HG03521 (cell line): ENCODE data around the gene SAXO2.
"Not testable (repeated sequence)": the region's sequence is repeated elsewhere in the genome, so short reads cannot be mapped to it uniquely, and the experiment has no call there.

Source experiments
- ATAC-seq: cut with Tn5 transposase; IDR thresholded peaks from one replicate; pipeline ENCODE4 v1.9.1; 2021; ENCODE audit warnings: mild to moderate bottlenecking, moderate library complexity; ENCODE audit not compliant: unreplicated experiment

The SAXO2 gene

GRCh38 chr15:82262422-82263026 is at the start of gene SAXO2, which contains the start of gene EFL1:
SAXO2 (plus strand) TSS chr15:82262818; CDS start chr15:82262880, 62 bp downstream.
EFL1 (minus strand) TSS chr15:82262734; CDS start chr15:82261778, 956 bp downstream.
- ATAC-seq = peak; percentile 95

- not testable (repeated sequence) for ATAC-seq
These were observed 46.5 kb upstream of the SAXO2 start for GRCh38 chr15:82216092-82216491.

- ATAC-seq = not testable (repeated sequence)
These were observed 41.1 kb upstream of the SAXO2 start for GRCh38 chr15:82221535-82221934.

DNA sequence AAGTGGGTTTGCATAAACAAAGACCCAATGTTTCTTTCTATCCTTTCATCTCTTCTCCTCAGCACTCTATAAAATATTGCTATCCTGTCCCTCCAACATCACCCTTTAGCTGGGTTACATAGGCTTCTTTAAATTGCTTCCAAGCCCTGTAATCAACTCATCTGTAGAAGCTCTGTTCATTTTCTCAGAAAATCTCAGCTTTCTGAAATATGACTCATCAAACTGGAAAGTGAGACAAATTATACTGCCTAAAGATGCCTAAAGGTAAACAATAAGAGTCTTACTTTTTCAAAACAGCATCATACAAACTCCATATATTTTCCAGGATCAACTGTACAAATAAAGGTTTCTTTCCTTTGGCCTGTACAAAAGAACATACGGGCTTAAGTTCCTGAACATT is 33.9 kb upstream of the SAXO2 start:
- ATAC-seq = no peak

GRCh38 chr15:82231233-82231632 is 31.4 kb upstream of the SAXO2 start:
- no peak for ATAC-seq

DNA sequence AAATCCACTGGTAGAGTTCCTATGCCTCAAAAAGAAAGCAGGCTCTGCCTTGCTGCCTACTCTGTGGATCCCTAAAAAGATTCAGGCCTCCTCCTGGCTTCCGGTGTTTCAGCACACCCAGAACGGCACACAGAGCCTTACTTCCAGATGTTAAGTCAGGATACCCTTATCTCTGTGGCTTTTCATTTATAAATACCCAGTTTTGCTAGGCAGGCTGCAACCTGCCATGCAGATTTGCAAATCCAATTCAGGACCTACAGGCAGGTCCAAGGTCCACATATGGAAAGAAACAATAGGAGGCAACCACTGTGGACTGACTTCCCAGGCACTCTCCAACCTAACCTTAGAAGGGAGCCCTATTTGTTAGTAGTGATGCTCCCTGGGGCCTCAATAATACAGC is 30.8 kb upstream of the SAXO2 start:
- no peak for ATAC-seq

GRCh38 chr15:82237944-82238534 is 24.6 kb upstream of the SAXO2 start:
- ATAC-seq = not testable (repeated sequence)

- no peak for ATAC-seq
These were observed 22.8 kb upstream of the SAXO2 start for GRCh38 chr15:82239685-82240391.

- ATAC-seq = not testable (repeated sequence)
These were observed 20.6 kb upstream of the SAXO2 start for GRCh38 chr15:82241836-82242499.

- ATAC-seq = not testable (repeated sequence)
These were observed 19.0 kb upstream of the SAXO2 start for GRCh38 chr15:82243644-82244043.

GRCh38 chr15:82245956-82246355 is 16.7 kb upstream of the SAXO2 start:
- not testable (repeated sequence) for ATAC-seq

DNA sequence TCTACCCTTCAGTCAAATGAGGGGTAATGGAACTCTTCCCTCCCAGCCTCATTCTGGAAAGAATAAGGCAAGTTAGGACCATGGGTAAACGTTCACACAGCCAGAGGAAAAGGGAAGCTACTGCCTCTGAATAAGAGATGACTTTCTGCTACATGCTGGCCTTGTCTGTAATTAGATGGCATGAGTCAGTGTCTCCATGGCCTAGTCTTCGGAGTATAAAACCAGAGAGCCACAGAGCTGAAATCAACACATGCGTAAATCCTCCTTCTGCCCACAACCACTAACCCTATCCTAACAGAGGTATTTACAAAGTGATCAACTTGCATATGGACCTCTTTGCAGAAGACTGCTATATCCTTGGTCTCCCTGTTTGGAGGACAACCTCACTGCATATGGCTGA is 14.4 kb upstream of the SAXO2 start:
- not testable (repeated sequence) for ATAC-seq

DNA sequence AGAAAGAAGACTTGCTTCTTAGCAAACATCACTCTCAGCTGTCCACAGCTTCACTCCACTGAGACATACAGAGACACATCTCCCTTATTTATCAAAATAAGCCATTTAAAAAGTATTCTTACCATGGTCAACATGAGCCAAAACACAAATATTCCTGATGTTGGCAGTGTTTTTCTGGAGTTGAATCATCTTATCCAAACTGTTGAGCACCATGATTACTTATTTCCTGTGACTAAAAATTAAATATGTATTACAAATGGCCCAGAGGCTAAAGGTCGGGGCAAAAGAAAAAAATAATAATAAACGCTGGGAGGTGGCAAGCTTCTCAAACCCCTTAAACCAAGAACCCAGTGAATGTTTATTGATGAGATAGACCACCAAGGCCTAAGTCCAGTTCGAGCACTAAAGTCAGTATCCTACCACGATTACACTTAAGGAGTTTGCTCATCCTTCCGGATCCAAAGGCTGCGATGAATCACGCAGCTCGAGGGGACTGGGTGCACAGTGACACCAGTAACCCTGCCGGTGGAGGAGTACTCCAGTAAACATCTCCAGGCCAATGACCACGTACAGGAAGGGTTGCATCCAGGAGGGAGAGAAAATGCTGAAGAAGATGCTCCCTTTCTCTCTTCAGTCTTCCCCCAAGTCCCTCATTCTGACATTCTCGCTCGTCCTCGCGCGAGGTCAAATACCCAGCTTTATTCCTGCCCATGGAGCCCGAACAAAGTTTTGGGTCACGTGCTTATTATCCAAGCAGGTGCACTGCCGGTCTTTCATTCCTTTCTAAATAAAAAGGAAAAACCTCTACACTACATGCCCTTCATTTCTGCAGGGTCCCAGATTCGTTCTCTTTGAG is 824 bp upstream of the SAXO2 start:
- peak; percentile 12 for ATAC-seq

DNA sequence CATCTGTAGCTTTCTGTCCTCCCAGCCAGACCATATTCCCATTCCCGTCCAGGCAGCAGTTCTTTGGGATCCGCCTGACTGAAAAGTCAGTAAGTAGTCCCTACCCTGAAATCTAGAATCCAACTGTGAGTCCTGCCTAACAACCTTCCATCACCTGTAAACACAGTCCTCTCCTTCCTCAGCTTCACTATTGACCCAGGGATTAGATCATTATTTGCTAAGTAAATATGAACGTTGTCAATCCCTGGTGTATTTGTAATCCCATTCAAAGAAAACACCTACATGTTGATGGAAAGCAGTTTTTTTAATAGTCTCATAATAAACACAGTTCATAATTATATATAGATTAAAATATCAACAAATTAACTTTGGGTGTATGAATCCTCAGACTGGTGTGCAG is 732 bp downstream of the SAXO2 start:
- ATAC-seq = no peak

DNA sequence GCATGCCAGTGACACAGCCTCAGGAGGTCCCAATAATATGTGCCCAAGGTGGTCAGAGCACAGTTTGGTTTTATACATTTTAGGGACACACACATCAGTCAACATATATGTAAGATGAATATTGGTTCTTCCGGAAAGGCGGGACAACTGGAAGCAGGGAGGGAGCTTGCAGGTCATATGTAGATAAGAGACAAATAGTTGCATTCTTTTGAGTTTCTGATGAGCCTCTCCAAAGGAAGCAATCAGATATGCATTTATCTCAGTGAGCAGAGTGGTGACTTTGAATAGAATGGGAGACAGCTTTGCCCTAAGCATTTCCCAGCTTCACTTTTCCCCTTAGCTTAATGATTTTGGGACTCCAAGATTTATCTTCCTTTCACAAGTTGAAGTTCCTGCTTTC is 4.5 kb downstream of the SAXO2 start:
- not testable (repeated sequence) for ATAC-seq

- ATAC-seq = not testable (repeated sequence)
These were observed 5.8 kb downstream of the SAXO2 start for GRCh38 chr15:82268454-82268853.

DNA sequence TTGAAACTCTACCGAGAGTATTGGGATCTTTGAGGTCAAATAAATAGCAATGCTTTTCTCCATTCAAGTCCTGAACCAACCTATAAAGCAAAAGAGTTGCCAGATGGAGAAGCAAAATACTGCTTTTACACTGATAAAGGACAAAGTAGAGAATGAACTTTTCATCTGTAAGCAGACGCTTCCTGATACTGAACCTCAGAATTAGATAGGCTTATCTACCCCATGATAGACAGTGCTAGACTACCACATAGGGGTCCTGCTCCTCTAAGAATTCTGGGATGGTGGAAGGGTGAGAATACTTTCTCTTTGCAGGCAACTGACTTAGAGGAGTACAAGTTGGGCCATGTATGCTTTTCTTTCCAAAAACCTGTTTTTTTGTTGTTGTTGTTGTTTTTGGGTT is 9.5 kb downstream of the SAXO2 start:
- ATAC-seq = no peak

- no peak for ATAC-seq
These were observed 12.8 kb downstream of the SAXO2 start for GRCh38 chr15:82275410-82275809.

DNA sequence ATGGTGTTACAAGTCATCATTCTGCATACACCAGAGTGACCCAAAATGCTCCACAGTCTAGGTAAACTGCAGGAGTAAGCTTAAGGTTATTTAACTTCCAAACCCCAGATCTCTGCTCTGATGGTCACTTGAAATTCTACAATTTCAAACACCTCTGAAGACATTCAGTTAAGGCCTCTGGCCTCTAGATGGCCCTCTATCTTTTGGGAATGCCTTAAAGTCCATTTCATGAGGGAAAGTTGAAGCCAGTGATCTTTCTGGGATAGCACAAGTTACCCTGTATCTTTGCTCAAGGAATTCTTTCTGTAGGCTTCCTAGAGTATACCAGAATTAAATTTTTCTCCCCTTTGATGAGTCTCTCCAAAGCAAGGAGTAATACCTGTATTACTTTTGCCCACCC is 18.7 kb downstream of the SAXO2 start:
- ATAC-seq = not testable (repeated sequence)

DNA sequence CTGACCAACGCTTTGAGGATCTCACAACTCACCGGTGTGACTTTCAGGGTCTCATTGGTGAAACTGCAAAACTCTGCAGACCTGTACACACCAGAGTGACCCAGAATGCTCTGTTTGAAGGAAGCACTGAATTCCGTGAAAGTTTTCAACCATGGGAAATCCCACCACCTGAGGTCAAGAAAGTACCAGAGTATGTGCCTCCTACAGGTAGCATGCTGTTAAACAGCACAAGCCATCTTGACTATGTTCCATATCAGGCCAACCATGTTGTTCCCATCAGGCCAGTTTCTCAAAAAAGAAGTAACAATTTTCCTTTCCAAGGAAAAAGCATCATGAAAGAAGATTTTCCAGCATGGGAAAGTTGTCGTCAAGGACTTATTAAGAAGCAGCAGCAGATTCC is 19.8 kb downstream of the SAXO2 start:
- not testable (repeated sequence) for ATAC-seq

GRCh38 chr15:82284381-82284780 is 21.8 kb downstream of the SAXO2 start:
- ATAC-seq = not testable (repeated sequence)
